Astrocyte (in vitro differentiated cells and primary cell): ENCODE data around the gene UMODL1.

Experiments used
- EZH2 ChIP-seq: IDR thresholded peaks from 2 replicates; pipeline ENCODE4 v1.6.1; 2012; ENCODE audit warnings: mild to moderate bottlenecking, low read length, inconsistent platforms; ENCODE audit not compliant: insufficient read depth
- TF ChIP-seq, protein P1 (sequence below): IDR thresholded peaks from 2 replicates; pipeline ENCODE4 v1.5.1; 2011; ENCODE audit warnings: low read depth, mild to moderate bottlenecking, inconsistent platforms, low read length, moderate library complexity; ENCODE audit not compliant: insufficient read depth

DNA sequence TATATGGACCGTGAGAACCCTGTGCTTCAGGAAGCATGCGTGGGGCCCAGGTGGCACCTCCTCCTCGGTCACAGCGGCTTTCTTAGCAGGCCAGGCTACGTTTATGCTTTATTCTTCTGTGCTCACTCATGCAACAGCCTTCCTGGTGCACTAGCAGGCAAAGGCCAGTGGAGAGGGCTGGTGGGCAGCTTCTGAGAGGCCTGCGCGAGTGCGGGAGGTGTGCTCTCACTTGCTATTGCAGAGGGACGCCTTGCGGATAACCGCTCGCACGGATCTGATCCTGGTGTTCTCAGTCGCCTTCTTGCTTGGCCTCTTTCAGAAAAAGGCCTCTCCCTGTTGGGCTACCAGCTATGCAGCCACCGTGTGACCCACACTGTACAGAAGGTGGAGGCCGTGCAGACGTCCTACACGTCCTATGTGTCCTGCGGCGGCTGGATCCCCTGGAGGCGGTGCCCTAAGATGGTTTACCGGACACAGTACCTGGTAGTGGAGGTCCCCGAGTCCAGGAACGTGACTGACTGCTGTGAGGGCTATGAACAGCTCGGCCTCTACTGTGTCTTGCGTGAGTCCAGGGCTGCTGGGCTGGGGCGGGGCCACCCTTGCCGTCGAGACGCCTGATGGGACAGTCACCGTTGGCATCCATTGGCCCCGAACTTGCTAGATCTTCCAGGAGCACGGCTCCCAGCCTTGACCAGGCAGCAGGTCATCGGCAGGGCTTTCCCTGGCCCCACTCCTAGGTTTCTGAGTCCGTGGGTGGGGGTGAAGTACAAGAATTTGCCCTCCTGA, 4.8 kb downstream of the UMODL1 start:
- TF ChIP-seq, protein P1, sequence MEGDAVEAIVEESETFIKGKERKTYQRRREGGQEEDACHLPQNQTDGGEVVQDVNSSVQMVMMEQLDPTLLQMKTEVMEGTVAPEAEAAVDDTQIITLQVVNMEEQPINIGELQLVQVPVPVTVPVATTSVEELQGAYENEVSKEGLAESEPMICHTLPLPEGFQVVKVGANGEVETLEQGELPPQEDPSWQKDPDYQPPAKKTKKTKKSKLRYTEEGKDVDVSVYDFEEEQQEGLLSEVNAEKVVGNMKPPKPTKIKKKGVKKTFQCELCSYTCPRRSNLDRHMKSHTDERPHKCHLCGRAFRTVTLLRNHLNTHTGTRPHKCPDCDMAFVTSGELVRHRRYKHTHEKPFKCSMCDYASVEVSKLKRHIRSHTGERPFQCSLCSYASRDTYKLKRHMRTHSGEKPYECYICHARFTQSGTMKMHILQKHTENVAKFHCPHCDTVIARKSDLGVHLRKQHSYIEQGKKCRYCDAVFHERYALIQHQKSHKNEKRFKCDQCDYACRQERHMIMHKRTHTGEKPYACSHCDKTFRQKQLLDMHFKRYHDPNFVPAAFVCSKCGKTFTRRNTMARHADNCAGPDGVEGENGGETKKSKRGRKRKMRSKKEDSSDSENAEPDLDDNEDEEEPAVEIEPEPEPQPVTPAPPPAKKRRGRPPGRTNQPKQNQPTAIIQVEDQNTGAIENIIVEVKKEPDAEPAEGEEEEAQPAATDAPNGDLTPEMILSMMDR, result no peak
- TF ChIP-seq EZH2, result no peak
